Ectodermal cell (in vitro differentiated cells): Measurements from ENCODE around the gene SCGB1D2.

ENCODE experiments used
- H3K27ac ChIP-seq: 2 replicates; pipeline ENCODE4 v1.7.0; 2013; ENCODE audit warnings: mild to moderate bottlenecking, low read depth, low read length; ENCODE audit not compliant: insufficient read depth, poor library complexity, severe bottlenecking
- H3K27me3 ChIP-seq: 2 replicates; pipeline ENCODE4 v1.7.0; 2013; ENCODE audit warnings: mild to moderate bottlenecking, low read length; ENCODE audit not compliant: insufficient read depth, control insufficient read depth, poor library complexity, severe bottlenecking
- H3K36me3 ChIP-seq: one replicate; pipeline ENCODE4 v1.7.0; 2013; ENCODE audit warnings: low read length; ENCODE audit not compliant: control insufficient read depth, insufficient read depth
- H3K4me1 ChIP-seq: one replicate; pipeline ENCODE4 v1.7.0; 2013; ENCODE audit warnings: low read length; ENCODE audit not compliant: control insufficient read depth, insufficient read depth
- H3K4me3 ChIP-seq: 2 replicates; pipeline ENCODE4 v1.7.0; 2013; ENCODE audit warnings: low read depth, low read length, control low read depth; ENCODE audit not compliant: insufficient read depth
- H3K9me3 ChIP-seq: 2 replicates; pipeline ENCODE4 v1.7.0; 2013; ENCODE audit warnings: mild to moderate bottlenecking, low read length, moderate library complexity; ENCODE audit not compliant: control insufficient read depth
- WGBS, 2 experiments: methylation state at CpG; one replicate each; pipeline ENCODE4 v1.1.7; 2013; ENCODE audit warnings: missing lambda C conversion rate in 2 of 2; 5-methylcytosine and 5-hydroxymethylcytosine counted together

SCGB1D2 gene

GRCh38 chr11:62253999-62254542 is 12.0 kb downstream of the SCGB1D2 start:
- no peaks in the 10 kb centered on the region for H3K4me1 ChIP-seq
- no peaks in the 10 kb centered on the region for H3K27me3 ChIP-seq
- H3K4me3 ChIP-seq: no peak overlapping the region
- H3K9me3 ChIP-seq: no peaks in the 10 kb centered on the region
- no peak overlapping the region for H3K27ac ChIP-seq
- no peaks in the 10 kb centered on the region for H3K36me3 ChIP-seq
- WGBS, 2 experiments: 60 to 71% methylated on average over 2 to 3 of the region's 3 CpGs

GRCh38 chr11:62256281-62256680 is 14.2 kb downstream of the SCGB1D2 start:
- 85 to 91% methylated on average over 1 to 2 of the region's 2 CpGs for WGBS, 2 experiments
- H3K9me3 ChIP-seq: no peaks in the 10 kb centered on the region

GRCh38 chr11:62260261-62260953 is 18.4 kb downstream of the SCGB1D2 start:
- Histone ChIP-seq H3K36me3 (no peaks in the 10 kb centered on the region), H3K9me3 (no peaks in the 10 kb centered on the region), H3K4me3 (no peak overlapping the region), H3K27me3 (no peaks in the 10 kb centered on the region), H3K4me1 (no peaks in the 10 kb centered on the region), H3K27ac (no peak overlapping the region)
- 71 to 73% methylated on average over 6 of the region's 6 CpGs for WGBS, 2 experiments

More at GRCh38 chr11:62256281-62256680, 14.2 kb downstream of the SCGB1D2 start:
- H3K4me3 ChIP-seq: no peak overlapping the region
- no peaks in the 10 kb centered on the region for H3K36me3 ChIP-seq
- no peaks in the 10 kb centered on the region for H3K27me3 ChIP-seq
- H3K4me1 ChIP-seq: no peaks in the 10 kb centered on the region
- no peak overlapping the region for H3K27ac ChIP-seq

GRCh38 chr11:62264004-62264403 is 22.0 kb downstream of the SCGB1D2 start:
- WGBS, 2 experiments: 95 to 96% methylated on average over 1 of the region's 1 CpG
- Histone ChIP-seq H3K4me3 (no peak overlapping the region), H3K36me3 (no peaks in the 10 kb centered on the region), H3K9me3 (no peaks in the 10 kb centered on the region), H3K27me3 (no peaks in the 10 kb centered on the region), H3K4me1 (no peaks in the 10 kb centered on the region), H3K27ac (no peak overlapping the region)

GRCh38 chr11:62266558-62266957 is 24.5 kb downstream of the SCGB1D2 start:
- 87 to 88% methylated on average over 4 of the region's 4 CpGs for WGBS, 2 experiments
- no peak overlapping the region for H3K4me3 ChIP-seq
- no peaks in the 10 kb centered on the region for H3K36me3 ChIP-seq

GRCh38 chr11:62267050-62267449 is 25.0 kb downstream of the SCGB1D2 start:
- no peaks in the 10 kb centered on the region for H3K27me3 ChIP-seq
- H3K9me3 ChIP-seq: no peaks in the 10 kb centered on the region
- 75 to 90% methylated on average over 1 of the region's 1 CpG for WGBS, 2 experiments
- H3K4me3 ChIP-seq: no peak overlapping the region
- no peaks in the 10 kb centered on the region for H3K36me3 ChIP-seq
- H3K4me1 ChIP-seq: no peaks in the 10 kb centered on the region
- H3K27ac ChIP-seq: no peak overlapping the region

More at GRCh38 chr11:62266558-62266957, 24.5 kb downstream of the SCGB1D2 start:
- no peaks in the 10 kb centered on the region for H3K4me1 ChIP-seq
- H3K9me3 ChIP-seq: no peaks in the 10 kb centered on the region
- H3K27ac ChIP-seq: no peak overlapping the region
- no peaks in the 10 kb centered on the region for H3K27me3 ChIP-seq

- no peaks in the 10 kb centered on the region for H3K36me3 ChIP-seq
- H3K27ac ChIP-seq: no peak overlapping the region
- H3K9me3 ChIP-seq: no peaks in the 10 kb centered on the region
- no peaks in the 10 kb centered on the region for H3K4me1 ChIP-seq
- H3K27me3 ChIP-seq: no peaks in the 10 kb centered on the region
- H3K4me3 ChIP-seq: no peak overlapping the region
- WGBS, 2 experiments: 84 to 91% methylated on average over 3 of the region's 3 CpGs
These were observed 25.5 kb downstream of the SCGB1D2 start for GRCh38 chr11:62267576-62267975.

GRCh38 chr11:62269654-62270278 is 27.7 kb downstream of the SCGB1D2 start, which contains the start of gene SCGB2A2:
Gene SCGB2A2 (plus strand): TSS chr11:62270158. CDS start chr11:62270217, 59 bp downstream.
- 91 to 93% methylated on average over 10 of the region's 10 CpGs for WGBS, 2 experiments
- no peaks in the 10 kb centered on the region for H3K36me3 ChIP-seq
- H3K9me3 ChIP-seq: no peaks in the 10 kb centered on the region
- no peak within 1 kb of the TSS for H3K4me3 ChIP-seq
- no peak within 1 kb of the TSS for H3K27ac ChIP-seq
- no peaks in the 10 kb centered on the region for H3K27me3 ChIP-seq
- no peaks in the 10 kb centered on the region for H3K4me1 ChIP-seq

- H3K27ac ChIP-seq: no peak overlapping the region
- WGBS, 2 experiments: 84 to 86% methylated on average over 5 of the region's 5 CpGs
- no peaks in the 10 kb centered on the region for H3K9me3 ChIP-seq
- H3K4me3 ChIP-seq: no peak overlapping the region
- no peaks in the 10 kb centered on the region for H3K4me1 ChIP-seq
- H3K36me3 ChIP-seq: no peaks in the 10 kb centered on the region
- H3K27me3 ChIP-seq: no peaks in the 10 kb centered on the region
These were observed 31.2 kb downstream of the SCGB1D2 start for GRCh38 chr11:62273284-62273683.

GRCh38 chr11:62273789-62274275 is 31.8 kb downstream of the SCGB1D2 start:
- no peaks in the 10 kb centered on the region for H3K9me3 ChIP-seq
- no peak overlapping the region for H3K4me3 ChIP-seq
- 88 to 90% methylated on average over 7 of the region's 7 CpGs for WGBS, 2 experiments
- H3K36me3 ChIP-seq: no peaks in the 10 kb centered on the region
- no peaks in the 10 kb centered on the region for H3K4me1 ChIP-seq
- no peaks in the 10 kb centered on the region for H3K27me3 ChIP-seq
- H3K27ac ChIP-seq: no peak overlapping the region
